Ovary (tissue), 10 donors: Measurements from ENCODE around the gene SORL1. TPM values are rescaled to one million over a fixed set of nuclear protein-coding genes. Genes with fewer than 3 reads are reported as not detected.

Source experiments
- DNase-seq, 5 donors: peaks; one replicate each; pipeline ENCODE4 v3.0.0-alpha.2; 2019 to 2020
- H3K27ac ChIP-seq, 2 donors: fragments of 200-600 bp; one replicate each; pipeline versions ENCODE4 v1.5.1 to v1.8.0; 2019 to 2022
- H3K27me3 ChIP-seq: fragments of 200-600 bp; one replicate; pipeline ENCODE4 v1.8.0; 2022
- H3K36me3 ChIP-seq: fragments of 200-600 bp; sonication (generic); one replicate; pipeline ENCODE4 v1.5.1; 2019
- H3K4me1 ChIP-seq: one replicate; pipeline ENCODE4 v1.8.1; 2013; ENCODE audit warnings: mild to moderate bottlenecking, moderate library complexity; ENCODE audit not compliant: insufficient read depth
- H3K4me3 ChIP-seq: fragments of 200-600 bp; sonication (generic); one replicate; pipeline ENCODE4 v1.5.1; 2017
- H3K9me3 ChIP-seq, 2 donors: fragments of 200-600 bp in 1 of 2; sonication (generic) in 1 of 2; one replicate each; pipeline versions ENCODE4 v1.5.1 to v1.8.1; 2013 to 2019; ENCODE audit warnings: mild to moderate bottlenecking in 1 of 2, moderate library complexity in 1 of 2
- EP300 ChIP-seq: sonication (generic); formaldehyde crosslinking; IDR thresholded peaks from one replicate; pipeline ENCODE4 v1.6.1; 2017; ENCODE audit warnings: antibody characterized with exemption
- POLR2A ChIP-seq: fragments of 450-650 bp; IDR thresholded peaks from one replicate; pipeline ENCODE4 v1.6.1; 2017; ENCODE audit warnings: antibody characterized with exemption, mild to moderate bottlenecking, moderate library complexity
- WGBS, 3 donors: extraction: QIAGEN DNeasy Blood & Tissue Kit in 1 of 3; methylation state at CpG; one replicate each; pipeline versions ENCODE4 v1.1.5 to v1.1.7; 2013 to 2017; 5-methylcytosine and 5-hydroxymethylcytosine counted together
- intact Hi-C, 4 donors: fragments of 100-400 bp; cut with DNase I; formaldehyde crosslinking; loops; one replicate each; pipeline versions ENCODE4 v1.11.0 to v1.15.1; 2022 to 2023
- long read RNA-seq, 3 donors: library from polyadenylated mRNA in 2 of 3; unstranded in 2 of 3; transcript quantifications; one replicate each; pipeline ENCODE4 v2.0.0 and lab custom pipeline, GENCODE V29; 2021 to 2026
- polyA plus RNA-seq, 2 donors: library from polyadenylated mRNA; stranded (reverse); fragments of 200-250 nt in 1 of 2; fragments of 350-450 nt in 1 of 2; fragmentation: Illumina TruSeq in 1 of 2; extraction: RNeasy Lipid Tissue Mini Kit (QIAGEN cat#74804) in 1 of 2; gene quantifications; one replicate each; pipeline ENCODE4 v1.2.3, GENCODE V29; 2013 to 2014
- total RNA-seq, 7 donors: library from RNA; depleted of rRNA in 2 of 7; stranded (reverse); fragments of >200 nt in 2 of 7; fragmentation: NEBNext Ultra II Directional in 3 of 7; extraction: Animal tissue kit (Norgen Biotek cat#: 25700) in 3 of 7; gene quantifications; one replicate each; pipeline versions ENCODE4 v1.1.0 to v1.2.4, GENCODE V29; 2016 to 2023
- TF ChIP-seq, protein P1 (sequence below), 3 donors: fragments of 450-650 bp in 2 of 3; fragments of 200-600 bp in 1 of 3; IDR thresholded peaks; one replicate each; pipeline versions ENCODE4 v1.5.1 to v1.8.0; 2016 to 2022; ENCODE audit warnings: antibody characterized with exemption in 3 of 3, mild to moderate bottlenecking in 1 of 3
- donor health status: DM: no; HTN: no; CAD: no; lungs with moderate emphysema.
- donor health status: DM: no; HTN: no; CAD: no.
- donor health status: Bipolar disorder and iron deficiency.
- donor health status: DM: yes; HTN: yes; CAD: no.
- donor health status: DM: no; HTN: no; CAD: no.
- donor health status: DM: yes; HTN: yes; CAD: no.

Gene SORL1, protein sequence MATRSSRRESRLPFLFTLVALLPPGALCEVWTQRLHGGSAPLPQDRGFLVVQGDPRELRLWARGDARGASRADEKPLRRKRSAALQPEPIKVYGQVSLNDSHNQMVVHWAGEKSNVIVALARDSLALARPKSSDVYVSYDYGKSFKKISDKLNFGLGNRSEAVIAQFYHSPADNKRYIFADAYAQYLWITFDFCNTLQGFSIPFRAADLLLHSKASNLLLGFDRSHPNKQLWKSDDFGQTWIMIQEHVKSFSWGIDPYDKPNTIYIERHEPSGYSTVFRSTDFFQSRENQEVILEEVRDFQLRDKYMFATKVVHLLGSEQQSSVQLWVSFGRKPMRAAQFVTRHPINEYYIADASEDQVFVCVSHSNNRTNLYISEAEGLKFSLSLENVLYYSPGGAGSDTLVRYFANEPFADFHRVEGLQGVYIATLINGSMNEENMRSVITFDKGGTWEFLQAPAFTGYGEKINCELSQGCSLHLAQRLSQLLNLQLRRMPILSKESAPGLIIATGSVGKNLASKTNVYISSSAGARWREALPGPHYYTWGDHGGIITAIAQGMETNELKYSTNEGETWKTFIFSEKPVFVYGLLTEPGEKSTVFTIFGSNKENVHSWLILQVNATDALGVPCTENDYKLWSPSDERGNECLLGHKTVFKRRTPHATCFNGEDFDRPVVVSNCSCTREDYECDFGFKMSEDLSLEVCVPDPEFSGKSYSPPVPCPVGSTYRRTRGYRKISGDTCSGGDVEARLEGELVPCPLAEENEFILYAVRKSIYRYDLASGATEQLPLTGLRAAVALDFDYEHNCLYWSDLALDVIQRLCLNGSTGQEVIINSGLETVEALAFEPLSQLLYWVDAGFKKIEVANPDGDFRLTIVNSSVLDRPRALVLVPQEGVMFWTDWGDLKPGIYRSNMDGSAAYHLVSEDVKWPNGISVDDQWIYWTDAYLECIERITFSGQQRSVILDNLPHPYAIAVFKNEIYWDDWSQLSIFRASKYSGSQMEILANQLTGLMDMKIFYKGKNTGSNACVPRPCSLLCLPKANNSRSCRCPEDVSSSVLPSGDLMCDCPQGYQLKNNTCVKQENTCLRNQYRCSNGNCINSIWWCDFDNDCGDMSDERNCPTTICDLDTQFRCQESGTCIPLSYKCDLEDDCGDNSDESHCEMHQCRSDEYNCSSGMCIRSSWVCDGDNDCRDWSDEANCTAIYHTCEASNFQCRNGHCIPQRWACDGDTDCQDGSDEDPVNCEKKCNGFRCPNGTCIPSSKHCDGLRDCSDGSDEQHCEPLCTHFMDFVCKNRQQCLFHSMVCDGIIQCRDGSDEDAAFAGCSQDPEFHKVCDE (N-terminal part only)
- 10 to 100 TPM; 10.5 to 64.5 (median 29.8) TPM for total RNA-seq
- polyA plus RNA-seq = 10 to 100 TPM in 1 of 2 donors, 1 to 10 TPM in 1; 2.9 to 14.9 TPM
- long read RNA-seq, donor 1, partial matches to known transcripts = 11 of 15 reads
- long read RNA-seq, donor 1, other reads (novel, unspliced or antisense) = 4 of 15 reads
- long read RNA-seq, donor 2, transcript SORL1-205 (2 exons, 1,765 nt) = major isoform, 30 of 30 reads
- long read RNA-seq, donor 2, partial matches to known transcripts = 0 of 30 reads
- long read RNA-seq, donor 2, other reads (novel, unspliced or antisense) = 0 of 30 reads
- long read RNA-seq, donor 3, full-length matches to known transcripts = 16 of 55 reads
- long read RNA-seq, donor 3, partial matches to known transcripts = 21 of 55 reads
- long read RNA-seq, donor 3, other reads (novel, unspliced or antisense) = 18 of 55 reads

DNA sequence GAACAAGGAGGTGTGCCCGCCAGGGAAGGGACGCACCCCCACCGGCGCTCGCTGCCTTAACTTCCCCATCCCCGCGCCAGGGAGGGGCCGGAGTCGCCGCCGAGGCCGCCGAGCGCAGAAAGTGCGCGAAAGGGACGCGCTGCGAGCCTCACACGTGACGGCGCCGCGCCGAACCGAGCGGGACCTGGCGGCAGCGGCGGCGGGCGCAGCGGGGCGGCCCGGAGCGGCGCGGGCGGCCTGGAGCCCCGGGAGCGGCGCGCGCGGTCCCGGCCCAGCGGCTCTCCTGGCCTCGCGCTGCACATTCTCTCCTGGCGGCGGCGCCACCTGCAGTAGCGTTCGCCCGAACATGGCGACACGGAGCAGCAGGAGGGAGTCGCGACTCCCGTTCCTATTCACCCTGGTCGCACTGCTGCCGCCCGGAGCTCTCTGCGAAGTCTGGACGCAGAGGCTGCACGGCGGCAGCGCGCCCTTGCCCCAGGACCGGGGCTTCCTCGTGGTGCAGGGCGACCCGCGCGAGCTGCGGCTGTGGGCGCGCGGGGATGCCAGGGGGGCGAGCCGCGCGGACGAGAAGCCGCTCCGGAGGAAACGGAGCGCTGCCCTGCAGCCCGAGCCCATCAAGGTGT, at the start of gene SORL1:
TSS of gene SORL1 (plus strand) at position 329 of the 623 bp plus-strand sequence. CDS start at position 347, 18 bp downstream.
- Histone ChIP-seq H3K27me3 (no peaks in the 10 kb centered on the region), H3K36me3 (no peaks in the 10 kb centered on the region), H3K4me1 (peaks cover 3% of the 10 kb centered on the region), H3K4me3 (peak within 1 kb of the TSS; percentile 80), H3K27ac (no peak within 1 kb of the TSS), H3K9me3 (no peaks in the 10 kb centered on the region)
- 0 to 1% (median 1%) methylated on average over 54 to 89 of the region's 89 CpGs for WGBS, 3 donors
- DNase-seq = peak; percentile 70 to 89 (median 78)
- intact Hi-C loops = loop anchor here in 2 of 4 donors (5.0 to 10.0 kb wide), 3 partner anchors 83 to 143 kb away; no protein-coding TSS in a partner anchor
- TF ChIP-seq, protein P1, sequence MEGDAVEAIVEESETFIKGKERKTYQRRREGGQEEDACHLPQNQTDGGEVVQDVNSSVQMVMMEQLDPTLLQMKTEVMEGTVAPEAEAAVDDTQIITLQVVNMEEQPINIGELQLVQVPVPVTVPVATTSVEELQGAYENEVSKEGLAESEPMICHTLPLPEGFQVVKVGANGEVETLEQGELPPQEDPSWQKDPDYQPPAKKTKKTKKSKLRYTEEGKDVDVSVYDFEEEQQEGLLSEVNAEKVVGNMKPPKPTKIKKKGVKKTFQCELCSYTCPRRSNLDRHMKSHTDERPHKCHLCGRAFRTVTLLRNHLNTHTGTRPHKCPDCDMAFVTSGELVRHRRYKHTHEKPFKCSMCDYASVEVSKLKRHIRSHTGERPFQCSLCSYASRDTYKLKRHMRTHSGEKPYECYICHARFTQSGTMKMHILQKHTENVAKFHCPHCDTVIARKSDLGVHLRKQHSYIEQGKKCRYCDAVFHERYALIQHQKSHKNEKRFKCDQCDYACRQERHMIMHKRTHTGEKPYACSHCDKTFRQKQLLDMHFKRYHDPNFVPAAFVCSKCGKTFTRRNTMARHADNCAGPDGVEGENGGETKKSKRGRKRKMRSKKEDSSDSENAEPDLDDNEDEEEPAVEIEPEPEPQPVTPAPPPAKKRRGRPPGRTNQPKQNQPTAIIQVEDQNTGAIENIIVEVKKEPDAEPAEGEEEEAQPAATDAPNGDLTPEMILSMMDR (IDR thresholded peaks at IDR 0.05) = peak in 2 of 3 donors; percentile 79 to 80
- no peak for TF ChIP-seq POLR2A
- TF ChIP-seq EP300 = no peak

DNA sequence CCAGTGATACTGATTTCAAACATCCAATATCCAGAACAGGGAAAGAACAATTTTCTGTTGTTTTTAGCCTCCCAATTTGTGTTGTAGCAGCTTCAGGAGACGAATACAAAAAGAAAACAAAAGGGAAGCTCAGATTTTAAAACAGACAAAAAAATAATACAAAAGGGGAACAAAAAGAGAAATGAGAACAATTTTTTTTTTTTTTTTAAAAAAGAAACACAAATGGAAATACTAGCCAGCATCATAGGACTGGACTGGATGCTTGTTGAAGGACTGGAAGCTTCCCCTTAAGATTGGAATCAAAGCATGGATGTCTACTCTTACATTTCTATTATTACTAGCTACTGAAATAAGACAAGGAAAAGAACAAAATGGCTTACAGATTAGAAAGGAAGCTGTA, 46.5 kb upstream of the SORL1 start:
- no peak for DNase-seq
- Histone ChIP-seq H3K27me3 (no peaks in the 10 kb centered on the region), H3K4me3 (no peak overlapping the region), H3K4me1 (no peaks in the 10 kb centered on the region), H3K27ac (no peak overlapping the region), H3K36me3 (no peaks in the 10 kb centered on the region), H3K9me3 (no peaks in the 10 kb centered on the region)
- WGBS, 3 donors = 81 to 92% (median 88%) methylated on average over 1 of the region's 1 CpG
- TF ChIP-seq EP300 (no peak), POLR2A (no peak)
- TF ChIP-seq, protein P1 (IDR thresholded peaks at IDR 0.05) = no peak
- intact Hi-C loops = no loop called here

DNA sequence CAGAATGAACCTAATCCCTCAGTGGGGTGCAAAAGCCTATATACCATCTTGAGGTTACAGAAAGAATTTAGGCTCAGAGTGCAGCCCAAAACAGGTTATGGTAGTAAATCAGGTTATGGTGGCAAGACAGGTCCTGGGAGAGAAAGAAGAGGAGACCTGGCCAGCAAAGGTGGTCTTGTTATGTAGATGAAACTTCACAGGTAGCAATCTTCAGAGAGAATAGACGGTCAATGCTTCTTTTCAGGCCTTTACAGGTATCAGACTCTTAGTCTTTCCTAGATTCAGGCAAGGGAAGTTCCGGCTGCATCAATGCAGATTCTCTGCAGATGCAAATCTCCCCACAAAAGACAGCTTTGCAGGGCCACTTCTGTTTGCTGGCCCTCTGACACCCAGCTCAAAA, 45.8 kb upstream of the SORL1 start:
- intact Hi-C loops = no loop called here

More for the DNA sequence above, 45.8 kb upstream of the SORL1 start:
- no peaks in the 10 kb centered on the region for H3K36me3 ChIP-seq
- no peak for DNase-seq
- H3K27ac ChIP-seq = no peak overlapping the region
- H3K27me3 ChIP-seq = no peaks in the 10 kb centered on the region
- TF ChIP-seq EP300 = no peak
- TF ChIP-seq, protein P1 (IDR thresholded peaks at IDR 0.05) = no peak
- no peak for TF ChIP-seq POLR2A
- no peak overlapping the region for H3K4me3 ChIP-seq
- WGBS, 3 donors = 87 to 93% (median 93%) methylated on average over 2 of the region's 2 CpGs
- H3K4me1 ChIP-seq = no peaks in the 10 kb centered on the region
- H3K9me3 ChIP-seq = no peaks in the 10 kb centered on the region
